Activated CD4-positive, alpha-beta T cell treated with anti-CD3 and anti-CD28 coated beads, Interleukin-2, amount 50 U/mL, for 48 hours (primary cell): Measurements from ENCODE around the gene CNN2.
A peak's percentile ranks its signal among the peaks of the same experiment; 100 is the strongest.

ENCODE experiments used
- DNase-seq, 2 experiments: peaks; one replicate each; pipeline ENCODE4 v3.0.0-alpha.2; 2020

Gene CNN2

GRCh38 chr19:1025960-1026782 is at the start of gene CNN2:
TSS of gene CNN2 (plus strand) at chr19:1026608. CDS start at chr19:1026662, 54 bp downstream.
- peak; percentile 74 to 79 for DNase-seq

DNA sequence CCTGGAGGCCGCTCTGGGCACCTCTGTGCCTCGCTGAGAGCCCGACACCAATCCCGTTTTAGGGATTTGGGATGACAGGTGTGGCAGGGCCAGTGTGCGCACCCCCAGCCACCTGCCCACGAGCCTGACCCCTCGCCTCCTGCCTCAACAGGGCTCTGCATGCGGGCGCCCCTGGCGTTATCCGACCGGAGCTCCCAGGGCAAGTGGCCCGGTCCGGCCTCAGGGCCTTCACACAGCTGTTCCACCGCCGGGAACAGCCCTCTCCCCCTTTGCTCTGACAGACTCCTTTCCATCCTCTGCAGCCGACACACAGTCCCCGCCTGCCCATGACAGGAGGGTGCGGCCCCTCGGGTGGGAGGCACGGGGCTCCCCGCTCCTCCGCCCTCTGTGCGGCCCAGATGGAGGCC is 49.3 kb upstream of the CNN2 start:
- no peak for DNase-seq

DNA sequence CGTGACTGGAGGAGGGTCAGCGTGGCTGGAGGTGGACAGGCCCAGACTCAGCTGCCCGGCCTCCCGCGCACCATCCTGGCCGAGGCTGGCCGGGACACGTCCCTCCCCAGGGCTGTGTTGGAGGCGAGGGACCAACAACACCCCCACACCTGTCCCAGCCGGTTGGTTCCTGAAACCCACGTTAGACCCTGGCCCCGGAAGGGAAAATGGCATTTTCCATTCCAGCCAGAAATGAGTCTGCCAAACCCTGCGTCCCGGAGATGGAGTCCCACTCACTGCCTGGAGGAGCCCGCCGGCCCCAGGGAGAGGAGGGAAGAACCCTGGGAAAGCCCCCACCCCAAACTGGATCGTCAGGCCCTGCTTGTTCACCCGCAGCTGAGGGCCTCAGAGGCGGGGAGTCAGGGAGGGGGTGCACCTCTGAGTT is 47.1 kb upstream of the CNN2 start:
- DNase-seq = no peak

DNA sequence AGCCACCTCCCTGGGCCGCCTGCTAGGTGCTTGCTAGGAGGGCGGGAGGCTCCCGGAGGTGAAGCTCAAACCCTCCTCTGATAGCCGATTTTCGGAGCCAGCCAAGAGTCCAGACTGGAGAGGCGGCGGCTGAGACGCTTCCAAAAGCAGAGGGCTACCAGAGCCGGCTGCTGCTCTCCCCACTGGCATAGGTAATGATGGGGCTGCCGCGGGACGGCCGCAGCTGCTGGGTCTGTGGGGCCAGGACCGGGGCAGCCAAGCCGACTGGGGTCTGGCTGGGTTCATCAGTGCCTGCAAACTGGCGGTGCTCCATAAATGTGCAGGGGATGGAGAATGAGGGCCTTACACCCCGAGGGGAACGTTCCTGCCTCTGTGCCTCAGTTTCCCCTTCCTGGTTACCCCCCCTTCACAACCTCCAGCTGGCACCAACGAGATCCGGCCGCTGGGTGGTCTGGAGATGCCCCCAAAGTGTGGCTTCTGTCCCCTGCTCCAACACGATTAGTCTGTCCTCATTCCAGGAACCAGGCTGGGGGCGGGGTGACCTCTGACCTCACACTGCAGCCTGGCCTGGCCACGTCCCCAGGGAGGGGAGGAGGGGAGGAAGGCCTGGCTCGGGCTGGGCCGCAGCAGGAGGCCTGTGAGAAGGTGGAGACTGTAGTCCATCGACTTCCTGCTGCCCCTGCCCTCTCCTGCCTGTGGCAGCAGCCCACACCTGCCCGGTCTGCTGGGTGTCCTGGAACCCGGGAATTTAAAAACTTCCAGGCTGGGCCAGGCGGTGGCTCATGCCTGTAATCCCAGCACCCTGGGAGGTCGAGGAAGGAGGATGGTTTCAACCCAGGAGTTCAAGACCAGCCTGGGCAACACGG is 46.0 kb upstream of the CNN2 start:
- DNase-seq = no peak

GRCh38 chr19:982567-983170 is 43.7 kb upstream of the CNN2 start:
- DNase-seq = peak; percentile 79 to 82

- peak; percentile 91 to 94 for DNase-seq
Observed at GRCh38 chr19:984165-984967, 42.0 kb upstream of the CNN2 start, which contains the start of gene WDR18. TSS of gene WDR18 (plus strand) at chr19:984345. CDS start at chr19:984354, 9 bp downstream.

DNA sequence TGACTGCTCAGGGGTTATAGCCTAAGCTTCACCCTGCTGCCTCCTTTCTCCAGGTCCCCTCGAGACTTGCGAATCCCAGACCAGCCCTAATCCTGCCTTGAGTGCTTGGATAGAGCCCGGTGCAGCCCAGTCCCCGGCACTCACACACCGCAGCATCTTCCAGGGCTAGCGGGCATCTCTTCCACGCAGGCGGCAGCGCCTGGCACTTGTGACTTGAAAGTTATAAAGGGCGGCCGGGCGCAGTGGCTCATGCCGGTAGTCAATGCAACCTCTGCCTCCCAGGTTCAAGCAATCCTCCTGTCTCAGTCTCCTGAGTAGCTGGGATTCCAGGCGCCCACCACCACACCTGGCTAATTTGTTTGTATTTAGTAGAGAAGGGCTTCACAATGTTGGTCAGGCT is 40.3 kb upstream of the CNN2 start:
- DNase-seq = no peak

- no peak for DNase-seq
Observed at GRCh38 chr19:988081-988480, 38.3 kb upstream of the CNN2 start.

GRCh38 chr19:988510-988909 is 37.9 kb upstream of the CNN2 start:
- no peak for DNase-seq

DNA sequence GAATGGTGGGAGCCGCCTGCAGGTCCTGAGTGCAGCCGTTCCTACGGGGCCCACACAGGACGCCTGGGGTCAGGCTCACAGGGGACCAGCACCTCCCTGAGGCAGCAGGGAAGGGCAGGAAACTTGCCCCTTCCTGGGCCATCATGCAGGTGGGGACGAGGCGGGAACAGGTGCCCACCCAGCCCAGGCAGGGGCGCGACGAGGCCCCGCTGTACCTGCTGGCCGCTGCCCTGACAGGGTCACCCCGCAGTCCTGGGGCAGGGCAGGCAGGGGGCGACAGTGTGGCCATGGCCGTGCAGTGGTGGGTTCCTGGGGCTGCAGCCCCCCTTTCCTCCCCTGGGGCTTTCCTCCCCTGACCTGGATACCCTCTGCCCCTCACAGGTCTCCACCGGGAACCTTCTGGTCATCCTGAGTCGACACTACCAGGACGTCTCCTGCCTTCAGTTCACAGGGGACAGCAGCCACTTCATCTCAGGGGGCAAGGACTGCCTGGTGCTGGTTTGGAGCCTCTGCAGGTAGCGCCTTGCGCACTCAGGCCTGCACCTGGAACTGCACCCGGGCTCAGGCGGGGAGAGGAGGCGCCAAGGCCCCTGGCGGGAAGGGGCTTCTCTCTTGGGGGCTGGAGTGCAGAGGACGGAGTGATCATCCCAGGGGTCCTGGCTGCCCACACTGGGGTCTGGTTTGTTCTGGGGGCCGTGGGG is 36.9 kb upstream of the CNN2 start:
- DNase-seq = no peak

- DNase-seq = no peak
Observed at GRCh38 chr19:990119-990571, 36.3 kb upstream of the CNN2 start.

DNA sequence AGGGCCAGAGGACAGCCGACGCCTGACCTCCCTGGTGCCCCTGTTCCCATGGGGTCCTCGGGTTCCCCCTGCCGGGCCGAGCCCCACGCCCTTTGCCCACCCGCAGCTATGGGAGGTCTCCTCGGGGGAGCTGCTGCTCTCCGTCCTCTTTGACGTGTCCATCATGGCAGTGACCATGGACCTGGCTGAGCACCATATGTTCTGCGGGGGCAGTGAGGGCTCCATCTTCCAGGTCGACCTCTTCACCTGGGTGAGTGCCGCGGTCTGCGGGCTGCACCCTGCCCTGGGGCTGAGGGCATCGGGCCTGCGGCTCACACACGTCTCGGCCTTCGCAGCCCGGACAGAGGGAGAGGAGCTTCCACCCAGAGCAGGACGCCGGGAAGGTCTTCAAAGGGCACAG is 35.7 kb upstream of the CNN2 start:
- no peak for DNase-seq

DNA sequence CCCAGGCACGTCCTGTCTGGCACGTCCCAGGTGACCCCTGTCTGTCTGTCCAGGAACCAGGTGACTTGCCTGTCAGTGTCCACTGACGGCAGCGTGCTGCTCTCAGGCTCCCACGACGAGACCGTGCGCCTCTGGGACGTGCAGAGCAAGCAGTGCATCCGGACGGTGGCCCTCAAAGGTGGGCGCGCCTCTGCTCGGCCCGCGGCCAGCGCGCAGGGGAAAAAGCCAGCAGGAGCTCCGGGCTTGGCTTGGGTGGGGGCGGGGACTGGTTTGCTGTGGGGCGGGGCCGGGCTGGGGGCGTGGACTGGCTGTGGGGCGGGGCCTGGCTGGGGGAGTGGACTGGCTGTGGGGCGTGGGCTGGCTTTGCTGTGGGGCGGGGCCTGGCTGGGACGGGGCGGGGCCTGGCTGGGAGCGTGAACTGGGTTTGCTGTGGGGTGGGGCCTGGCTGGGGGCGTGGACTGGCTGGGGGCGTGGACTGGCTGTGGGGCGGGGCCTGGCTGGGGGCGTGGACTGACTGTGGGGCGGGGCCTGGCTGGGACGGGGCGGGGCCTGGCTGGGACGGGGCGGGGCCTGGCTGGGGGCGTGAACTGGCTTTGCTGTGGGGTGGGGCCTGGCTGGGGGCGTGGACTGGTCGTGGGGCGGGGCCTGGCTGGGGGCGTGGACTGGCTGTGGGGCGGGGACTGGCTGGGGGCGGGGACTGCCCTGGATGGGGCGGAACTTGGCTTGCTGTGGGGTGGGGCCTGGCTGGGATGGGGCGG is 35.1 kb upstream of the CNN2 start:
- peak; percentile 65 to 68 for DNase-seq

DNA sequence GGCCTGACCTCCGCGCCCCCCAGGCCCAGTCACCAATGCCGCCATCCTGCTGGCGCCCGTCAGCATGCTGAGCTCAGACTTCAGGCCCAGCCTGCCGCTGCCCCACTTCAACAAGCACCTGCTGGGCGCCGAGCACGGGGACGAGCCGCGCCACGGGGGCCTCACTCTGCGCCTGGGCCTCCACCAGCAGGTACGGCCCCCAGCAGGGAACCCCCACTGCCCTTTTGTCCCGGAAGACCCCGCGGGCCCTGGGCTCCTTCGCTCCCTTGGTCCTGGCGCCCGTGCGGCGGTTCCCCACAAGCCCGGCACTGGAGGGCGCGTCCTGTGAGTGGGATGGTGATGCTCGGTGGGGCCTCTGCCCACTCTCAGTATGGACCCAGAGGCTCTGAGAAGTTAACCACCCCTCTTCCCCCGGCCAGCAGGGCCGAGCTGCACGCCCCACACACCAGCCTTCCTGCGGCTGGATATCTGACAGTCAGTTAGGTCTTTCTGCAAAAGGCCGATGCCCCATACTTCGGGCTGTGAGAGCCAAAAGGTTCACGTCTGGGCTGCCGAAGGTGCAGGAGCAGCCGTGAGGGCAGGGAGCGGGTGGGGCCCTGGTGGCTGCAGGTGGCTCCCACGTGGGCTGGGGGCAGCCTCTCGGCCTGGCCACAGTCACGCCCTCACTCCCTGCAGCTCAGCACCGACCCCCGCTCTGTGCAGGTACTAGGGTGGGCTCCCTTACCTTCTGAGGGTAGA is 34.3 kb upstream of the CNN2 start:
- no peak for DNase-seq

- no peak for DNase-seq
Observed at GRCh38 chr19:992670-993055, 33.7 kb upstream of the CNN2 start.

- no peak for DNase-seq
Observed at GRCh38 chr19:993361-993830, 33.0 kb upstream of the CNN2 start.

- no peak for DNase-seq
Observed at GRCh38 chr19:993831-994393, 32.5 kb upstream of the CNN2 start.

DNA sequence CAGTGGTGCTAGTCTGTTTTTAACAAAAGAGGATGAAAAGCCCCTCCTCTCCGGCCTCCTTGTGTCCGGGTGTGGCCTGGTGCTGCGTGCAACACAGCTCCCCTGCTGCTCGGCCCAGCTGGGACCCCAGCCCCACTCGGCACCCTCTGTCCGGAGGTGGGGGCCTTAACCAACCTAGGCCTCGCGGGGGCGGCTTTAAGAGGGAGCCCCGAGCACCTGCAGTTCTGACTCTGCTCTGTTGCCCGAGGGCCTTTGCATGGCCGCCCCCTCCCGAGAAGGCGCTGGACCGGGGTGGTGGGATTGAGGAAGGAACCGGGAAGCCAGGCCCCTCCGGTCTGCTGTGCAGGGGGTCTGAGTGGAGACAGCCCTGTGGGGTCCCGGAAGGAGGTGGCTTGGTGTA is 31.9 kb upstream of the CNN2 start:
- DNase-seq = no peak

- no peak for DNase-seq
Observed at GRCh38 chr19:995051-995827, 31.2 kb upstream of the CNN2 start.
